ENCODE data around the gene NUDT16L1. TPM values are rescaled to one million over a fixed set of nuclear protein-coding genes. Genes with fewer than 3 reads are reported as not detected.

NUDT16L1 gene
- total and polyA plus RNA-seq, 2 of the 13 experiments (the other 11 are each of a cell fraction or from before 2014, with no cell fraction given) = 28.0 to 40.5 TPM

- peak; percentile 68; the same call in 1 of the 2 replicates for TF ChIP-seq ZNF142 (CRISPR knock-in tag; IDR thresholded peaks at IDR 0.05)
- TF ChIP-seq MLLT10 (CRISPR knock-in tag; IDR thresholded peaks at IDR 0.05) = no peak
- no peak for TF ChIP-seq ZNF839 (CRISPR knock-in tag; IDR thresholded peaks at IDR 0.05; ENCODE audit: borderline replicate concordance)
- TF ChIP-seq DNMT3B (CRISPR knock-in tag; conservative IDR thresholded peaks at IDR 0.05) = no peak
- no peak for TF ChIP-seq RARG (CRISPR knock-in tag; IDR thresholded peaks at IDR 0.05; ENCODE audit: low read depth)
- TF ChIP-seq NR2F6 (IDR thresholded peaks at IDR 0.05) = no peak
- no peak for TF ChIP-seq NR2F6 (CRISPR knock-in tag; IDR thresholded peaks at IDR 0.05)
- TF ChIP-seq CENPX (CRISPR knock-in tag; IDR thresholded peaks at IDR 0.05) = no peak
- peak; percentile 84 for TF ChIP-seq ZNF563 (CRISPR knock-in tag; IDR thresholded peaks at IDR 0.05)
- TF ChIP-seq ZSCAN31 (CRISPR knock-in tag; IDR thresholded peaks at IDR 0.05; ENCODE audit: low read depth) = no peak
- TF ChIP-seq SNAPC5 (CRISPR knock-in tag; IDR thresholded peaks at IDR 0.05; ENCODE audit: borderline replicate concordance) = no peak
- no peak for TF ChIP-seq ZBTB37 (CRISPR knock-in tag; IDR thresholded peaks at IDR 0.05)
- peak; percentile 79 for TF ChIP-seq IRF2 (CRISPR knock-in tag; IDR thresholded peaks at IDR 0.05)
- TF ChIP-seq LRRFIP1 (CRISPR knock-in tag; conservative IDR thresholded peaks at IDR 0.05) = no peak
- TF ChIP-seq ZNF766 (CRISPR knock-in tag; IDR thresholded peaks at IDR 0.05; ENCODE audit: borderline replicate concordance) = peak; percentile 36; the same call in 1 of the 2 replicates
- peak; percentile 87; the same call in 1 of the 2 replicates for TF ChIP-seq KDM2A (CRISPR knock-in tag; IDR thresholded peaks at IDR 0.05; ENCODE audit: borderline replicate concordance, low read depth)
- no peak for TF ChIP-seq TRIM22 (IDR thresholded peaks at IDR 0.05)
- TF ChIP-seq POLR2AphosphoS2 (IDR thresholded peaks at IDR 0.05; ENCODE audit: low read depth, low read length) = no peak
- TF ChIP-seq SMARCE1 (IDR thresholded peaks at IDR 0.05; ENCODE audit: borderline replicate concordance) = no peak
These were observed 40.8 kb downstream of the NUDT16L1 start, which contains the start of the genes ANKS3 and DNAAF8 (continued) for GRCh38 chr16:4734063-4734729.

Data from HepG2 (cell line).